K562 (cell line): ENCODE measurements around the gene NUFIP2. TPM values are rescaled to one million over a fixed set of nuclear protein-coding genes. Genes with fewer than 3 reads are reported as not detected.

Experiments used
- ARID2 ChIP-seq: fragments of 450-650 bp; IDR thresholded peaks from 2 replicates; pipeline ENCODE4 v1.6.1; 2017; ENCODE audit warnings: antibody characterized with exemption, mild to moderate bottlenecking
- ARNT ChIP-seq, 2 experiments: fragments of 450-650 bp; IDR thresholded peaks; 2 replicates each; pipeline ENCODE4 v1.6.1; 2016; ENCODE audit warnings: mild to moderate bottlenecking in 1 of 2
- CREM ChIP-seq: IDR thresholded peaks from 2 replicates; pipeline ENCODE4 v1.6.1; 2014; ENCODE audit warnings: antibody characterized with exemption, low read depth
- GATAD2B ChIP-seq: fragments of 450-650 bp; IDR thresholded peaks from 2 replicates; pipeline ENCODE4 v1.6.1; 2017; ENCODE audit warnings: mild to moderate bottlenecking, borderline replicate concordance
- HNRNPK ChIP-seq: fragments of 200-400 bp; formaldehyde crosslinking; IDR thresholded peaks from one replicate; pipeline ENCODE4 v1.6.1; 2018; ENCODE audit warnings: mild to moderate bottlenecking, low read depth, low read length; ENCODE audit not compliant: poor library complexity, severe bottlenecking
- HNRNPUL1 ChIP-seq: fragments of 200-400 bp; formaldehyde crosslinking; IDR thresholded peaks from 2 replicates; pipeline ENCODE4 v1.6.1; 2017; ENCODE audit warnings: low read length
- L3MBTL2 ChIP-seq: fragments of 450-650 bp; IDR thresholded peaks from 2 replicates; pipeline ENCODE4 v1.6.1; 2016; ENCODE audit warnings: mild to moderate bottlenecking, moderate library complexity
- LCOR ChIP-seq: sonication (generic); formaldehyde crosslinking; IDR thresholded peaks from 2 replicates; pipeline ENCODE4 v1.8.0; 2022; ENCODE audit warnings: mild to moderate bottlenecking, missing genetic modification reagents
- RFX5 ChIP-seq: IDR thresholded peaks from 2 replicates; pipeline ENCODE4 v1.6.1; 2011; ENCODE audit warnings: low read depth, mild to moderate bottlenecking, improper control_type of control experiment, low read length
- STAT6 ChIP-seq: sonication (generic); formaldehyde crosslinking; IDR thresholded peaks from 2 replicates; pipeline ENCODE4 v1.8.1; 2023; ENCODE audit warnings: mild to moderate bottlenecking, missing genetic modification reagents
- ZNF431 ChIP-seq: sonication (generic); formaldehyde crosslinking; IDR thresholded peaks from 2 replicates; pipeline ENCODE4 v1.8.0; 2022; ENCODE audit warnings: mild to moderate bottlenecking, missing genetic modification reagents
- polyA plus RNA-seq, 8 experiments: library from polyadenylated mRNA; depleted of rRNA in 4 of 8; stranded (reverse) in 5 of 8; unstranded in 3 of 8; fragments of >200 nt; fragmentation: Nextera tagmentation in 2 of 8; fragmentation: Illumina TruSeq in 1 of 8; extraction: Ambion mirVana in 2 of 8; extraction: Trizol in 1 of 8; gene quantifications; 2 replicates each; pipeline versions ENCODE4 v1.2.1 to v1.2.3, GENCODE V29; 2011 to 2014; ENCODE audit warnings: inconsistent platforms in 1 of 8, missing spikeins in 1 of 8
- total RNA-seq, 7 experiments: library from RNA; depleted of rRNA in 6 of 7; stranded (reverse); fragments of >200 nt in 6 of 7; fragmentation: Illumina TruSeq in 2 of 7; extraction: Trizol in 2 of 7; gene quantifications; 2 replicates each; pipeline versions ENCODE4 v1.2.1 to v1.2.3, GENCODE V29; 2011 to 2021; ENCODE audit warnings: low replicate concordance in 1 of 7
- TF ChIP-seq, protein P1 (sequence below), 3 experiments: IDR thresholded peaks in 2 of 3; conservative IDR thresholded peaks in 1 of 3; 2 replicates each; pipeline ENCODE4 v1.5.1; 2011 to 2012; ENCODE audit warnings: low read length in 3 of 3, mild to moderate bottlenecking in 3 of 3, control low read depth in 2 of 3, improper control_type of control experiment in 1 of 3, inconsistent platforms in 1 of 3, low read depth in 1 of 3, mixed read lengths in 1 of 3, moderate library complexity in 1 of 3; ENCODE audit not compliant: insufficient read depth in 2 of 3

NUFIP2 gene
- total and polyA plus RNA-seq, 9 of the 15 experiments (the other 6 are each of a cell fraction or from before 2014, with no cell fraction given) = 4.9 to 40.7 (median 18.5) TPM

- TF ChIP-seq ZNF431 (CRISPR knock-in tag) = no peak
- 0 out of 2 replicates have a peak, but pooled peaks have one; percentile 49 for TF ChIP-seq ARID2
- TF ChIP-seq HNRNPK = no peak
- TF ChIP-seq CREM = 0 out of 2 replicates have a peak, but pooled peaks have one; percentile 17
- 0 out of 2 replicates have a peak, but pooled peaks have one; percentile 36 for TF ChIP-seq STAT6 (CRISPR knock-in tag)
- no peak for TF ChIP-seq RFX5
- 0 out of 4 replicates have a peak, but pooled peaks of 1 of the 2 experiments have one; percentile 42 for TF ChIP-seq ARNT (IDR thresholded peaks at IDR 0.05)
- TF ChIP-seq GATAD2B = no peak
- peak; percentile 12; the same call in 1 of the 2 replicates for TF ChIP-seq L3MBTL2
- no peak for TF ChIP-seq HNRNPUL1
- TF ChIP-seq, protein P1, sequence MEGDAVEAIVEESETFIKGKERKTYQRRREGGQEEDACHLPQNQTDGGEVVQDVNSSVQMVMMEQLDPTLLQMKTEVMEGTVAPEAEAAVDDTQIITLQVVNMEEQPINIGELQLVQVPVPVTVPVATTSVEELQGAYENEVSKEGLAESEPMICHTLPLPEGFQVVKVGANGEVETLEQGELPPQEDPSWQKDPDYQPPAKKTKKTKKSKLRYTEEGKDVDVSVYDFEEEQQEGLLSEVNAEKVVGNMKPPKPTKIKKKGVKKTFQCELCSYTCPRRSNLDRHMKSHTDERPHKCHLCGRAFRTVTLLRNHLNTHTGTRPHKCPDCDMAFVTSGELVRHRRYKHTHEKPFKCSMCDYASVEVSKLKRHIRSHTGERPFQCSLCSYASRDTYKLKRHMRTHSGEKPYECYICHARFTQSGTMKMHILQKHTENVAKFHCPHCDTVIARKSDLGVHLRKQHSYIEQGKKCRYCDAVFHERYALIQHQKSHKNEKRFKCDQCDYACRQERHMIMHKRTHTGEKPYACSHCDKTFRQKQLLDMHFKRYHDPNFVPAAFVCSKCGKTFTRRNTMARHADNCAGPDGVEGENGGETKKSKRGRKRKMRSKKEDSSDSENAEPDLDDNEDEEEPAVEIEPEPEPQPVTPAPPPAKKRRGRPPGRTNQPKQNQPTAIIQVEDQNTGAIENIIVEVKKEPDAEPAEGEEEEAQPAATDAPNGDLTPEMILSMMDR (IDR thresholded peaks at IDR 0.05 in 2 of 3, conservative IDR thresholded peaks at IDR 0.05 in 1 of 3; ENCODE audit: insufficient read depth in 2 of 3, low read depth in 1 of 3, low read length in 3 of 3) = peak; percentile 97 to 99 (median 98)
- TF ChIP-seq LCOR (CRISPR knock-in tag) = no peak
- TF ChIP-seq, all 486 proteins: peak for 36
Measured at GRCh38 chr17:29219378-29220047, 74.4 kb downstream of the NUFIP2 start (continued).
